Stomach (tissue), 9 donors: ENCODE measurements around the gene OR9A2. TPM values are rescaled to one million over a fixed set of nuclear protein-coding genes. Genes with fewer than 3 reads are reported as not detected.

Source experiments
- DNase-seq, 2 donors: peaks; one replicate each; pipeline versions ENCODE4 v3.0.0 to v3.0.0-alpha.2; 2013 to 2019
- H3K27ac ChIP-seq, 5 donors: fragments of 200-600 bp in 4 of 5; sonication (generic) in 4 of 5; one replicate each; pipeline ENCODE4 v1.5.1; 2013 to 2019; ENCODE audit warnings: mild to moderate bottlenecking in 1 of 5, moderate library complexity in 1 of 5
- H3K27me3 ChIP-seq, 3 donors: fragments of 200-600 bp; sonication (generic); one replicate each; pipeline ENCODE4 v1.5.1; 2017 to 2019; ENCODE audit warnings: mixed run types in 1 of 3
- H3K36me3 ChIP-seq, 4 donors: fragments of 200-600 bp; sonication (generic); 1 replicate in 3 of 4; 2 replicates in 1 of 4; pipeline ENCODE4 v1.5.1; 2016 to 2019
- H3K4me1 ChIP-seq, 4 donors: fragments of 200-600 bp; sonication (generic); one replicate each; pipeline ENCODE4 v1.5.1; 2016 to 2019
- H3K4me3 ChIP-seq, 4 donors: fragments of 200-600 bp; sonication (generic) in 3 of 4; one replicate each; pipeline ENCODE4 v1.5.1; 2016 to 2019; ENCODE audit warnings: mild to moderate bottlenecking in 1 of 4
- H3K9me3 ChIP-seq, 4 donors: fragments of 200-600 bp; sonication (generic); one replicate each; pipeline ENCODE4 v1.5.1; 2016 to 2019
- CTCF ChIP-seq, 7 experiments: fragments of 450-650 bp in 4 of 7; fragments of 200-600 bp in 3 of 7; sonication (generic) in 3 of 7; IDR thresholded peaks; one replicate each; pipeline ENCODE4 v1.5.1; 2016 to 2019; ENCODE audit warnings: antibody characterized with exemption in 7 of 7, control low read depth in 2 of 7, mild to moderate bottlenecking in 1 of 7
- EP300 ChIP-seq: sonication (generic); formaldehyde crosslinking; IDR thresholded peaks from one replicate; pipeline ENCODE4 v1.6.1; 2017; ENCODE audit warnings: antibody characterized with exemption
- POLR2A ChIP-seq, 4 donors: fragments of 450-650 bp; IDR thresholded peaks; one replicate each; pipeline ENCODE4 v1.6.1; 2016; ENCODE audit warnings: antibody characterized with exemption in 4 of 4, control low read depth in 2 of 4, mild to moderate bottlenecking in 1 of 4, moderate library complexity in 1 of 4
- POLR2AphosphoS5 ChIP-seq, 3 donors: sonication (generic); formaldehyde crosslinking; IDR thresholded peaks; one replicate each; pipeline ENCODE4 v1.6.1; 2016; ENCODE audit warnings: antibody characterized with exemption in 3 of 3
- WGBS, 5 donors: extraction: QIAGEN DNeasy Blood & Tissue Kit in 3 of 5; methylation state at CpG; one replicate each; pipeline versions ENCODE4 v1.1.5 to v1.1.7; 2013 to 2018; 5-methylcytosine and 5-hydroxymethylcytosine counted together
- intact Hi-C: fragments of 100-400 bp; cut with DNase I; formaldehyde crosslinking; loops from one replicate; pipeline ENCODE4 v1.15.1; 2023; ENCODE audit warnings: low total_unique reads
- polyA plus RNA-seq, 3 donors: library from polyadenylated mRNA; stranded (reverse); fragments of 200-250 nt; gene quantifications; one replicate each; pipeline ENCODE4 v1.2.3, GENCODE V29; 2013
- total RNA-seq, 5 donors: library from RNA; depleted of rRNA; stranded (reverse); fragments of >200 nt; gene quantifications; one replicate each; pipeline versions ENCODE4 v1.1.0 to v1.2.3, GENCODE V29; 2014 to 2016
- donor health status: healthy with polysubstance abuse.
- donor health status: Bipolar disorder and iron deficiency.
- donor health status: healthy.

OR9A2 gene
- total and polyA plus RNA-seq, 8 donors = not detected

DNA sequence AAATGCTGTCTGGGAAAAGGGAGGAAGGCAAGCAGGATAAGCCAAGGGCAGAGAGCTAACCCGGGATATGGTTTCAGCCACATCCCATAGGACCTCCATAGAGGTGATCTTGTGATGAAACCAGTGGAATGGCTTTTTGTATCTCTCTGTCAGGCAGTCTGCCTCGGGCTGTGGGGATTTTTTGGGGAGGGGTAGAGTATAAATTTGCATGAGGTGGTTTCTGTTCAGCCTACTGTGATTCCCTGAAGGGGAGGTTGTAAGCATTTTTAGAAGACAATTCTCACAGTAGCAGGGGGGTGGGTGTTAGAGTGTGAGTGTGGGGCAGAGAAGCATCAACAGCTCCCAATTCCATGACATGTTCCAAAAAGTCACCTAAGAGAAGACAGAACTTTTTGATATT lies 11.8 kb downstream of the OR9A2 start:
- Histone ChIP-seq H3K27me3 (no peaks in the 10 kb centered on the region), H3K9me3 (no peaks in the 10 kb centered on the region), H3K36me3 (no peaks in the 10 kb centered on the region), H3K4me1 (peaks cover 0 to 12% (median 0%) of the 10 kb centered on the region in 4 donors), H3K4me3 (no peak overlapping the region), H3K27ac (no peak overlapping the region)
- 56 to 74% (median 62%) methylated on average over 2 of the region's 2 CpGs for WGBS, 5 donors
- intact Hi-C loops = no loop called here
- DNase-seq = no peak
- TF ChIP-seq EP300 (no peak), POLR2A (IDR thresholded peaks at IDR 0.05) (no peak), CTCF (IDR thresholded peaks at IDR 0.05) (no peak), POLR2AphosphoS5 (IDR thresholded peaks at IDR 0.05) (no peak)

DNA sequence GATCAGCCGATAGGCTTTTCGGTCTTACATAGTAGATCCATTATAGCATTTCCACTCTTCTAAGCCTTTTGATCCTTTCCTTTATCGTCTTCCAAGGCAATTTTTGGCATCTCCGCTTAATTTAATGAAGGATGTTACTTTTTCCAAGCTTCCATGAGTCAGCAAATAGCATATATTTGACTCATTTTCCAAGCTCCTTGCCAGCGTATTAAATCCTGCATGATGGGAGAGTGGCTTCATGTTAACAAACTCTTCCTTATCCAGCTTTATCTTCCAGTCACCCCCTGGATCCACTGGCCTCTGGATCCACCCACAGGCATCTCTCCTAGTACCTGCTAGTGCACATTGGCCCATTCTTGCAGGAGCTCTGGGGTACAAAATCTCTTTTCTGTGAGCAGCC lies 13.0 kb downstream of the OR9A2 start:
- intact Hi-C loops = loop anchor here (5.0 kb wide), 1 partner anchor 193 kb away; no protein-coding TSS in a partner anchor
- 60 to 78% (median 64%) methylated on average over 5 of the region's 5 CpGs for WGBS, 5 donors
- no peak for TF ChIP-seq EP300
- Histone ChIP-seq H3K36me3 (no peaks in the 10 kb centered on the region), H3K4me3 (no peak overlapping the region), H3K27ac (peak overlapping the region in 2 of 5 donors; percentile 1 to 32), H3K9me3 (no peaks in the 10 kb centered on the region), H3K4me1 (peaks cover 0 to 12% (median 0%) of the 10 kb centered on the region in 4 donors), H3K27me3 (no peaks in the 10 kb centered on the region)
- peak in 1 of 2 donors; percentile 72 for DNase-seq

GRCh38 chr7:143013473-143013872 lies 13.5 kb downstream of the OR9A2 start:
- intact Hi-C loops = loop anchor here (5.0 kb wide), 1 partner anchor 194 kb away; no protein-coding TSS in a partner anchor
- no peak for DNase-seq
- no peak overlapping the region for H3K4me3 ChIP-seq
- H3K9me3 ChIP-seq = no peaks in the 10 kb centered on the region
- TF ChIP-seq POLR2AphosphoS5 (IDR thresholded peaks at IDR 0.05) = no peak
- no peak for TF ChIP-seq EP300
- no peak for TF ChIP-seq POLR2A (IDR thresholded peaks at IDR 0.05)
- no peak for TF ChIP-seq CTCF (IDR thresholded peaks at IDR 0.05)
- no peaks in the 10 kb centered on the region for H3K36me3 ChIP-seq
- peak overlapping the region in 2 of 5 donors; percentile 1 to 32 for H3K27ac ChIP-seq
- H3K27me3 ChIP-seq = no peaks in the 10 kb centered on the region
- 68 to 80% (median 71%) methylated on average over 1 of the region's 1 CpG for WGBS, 5 donors
- peaks cover 0 to 12% (median 0%) of the 10 kb centered on the region in 4 donors for H3K4me1 ChIP-seq

DNA sequence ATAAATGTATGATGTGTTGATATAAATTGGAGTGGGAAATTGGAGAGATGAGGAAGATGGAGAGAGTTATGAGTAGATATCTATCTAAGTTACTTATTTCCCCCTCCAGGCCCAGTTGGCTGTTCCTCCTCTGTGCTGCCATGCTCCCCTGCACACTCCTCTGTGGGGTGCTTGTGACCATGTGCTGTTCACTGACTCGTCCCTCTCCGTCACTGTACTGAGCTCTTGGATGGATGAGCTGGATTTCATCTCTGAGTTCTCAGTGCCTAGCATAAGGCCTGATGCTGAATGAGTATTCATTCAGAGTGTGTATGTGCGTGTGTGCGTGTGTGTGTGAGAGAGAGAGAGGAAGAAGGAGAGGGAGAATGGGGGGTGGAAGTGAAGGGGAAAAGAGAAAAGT lies 14.5 kb downstream of the OR9A2 start:
- H3K4me1 ChIP-seq = peaks cover 0 to 12% (median 2%) of the 10 kb centered on the region in 4 donors
- no peak overlapping the region for H3K4me3 ChIP-seq
- H3K9me3 ChIP-seq = no peaks in the 10 kb centered on the region
- DNase-seq = no peak
- peaks cover 0 to 4% (median 0%) of the 10 kb centered on the region in 3 donors for H3K27me3 ChIP-seq
- H3K36me3 ChIP-seq = no peaks in the 10 kb centered on the region
- 87 to 91% (median 88%) methylated on average over 4 of the region's 4 CpGs for WGBS, 5 donors
- TF ChIP-seq POLR2AphosphoS5 (IDR thresholded peaks at IDR 0.05) (no peak), EP300 (no peak), CTCF (IDR thresholded peaks at IDR 0.05) (no peak), POLR2A (IDR thresholded peaks at IDR 0.05) (no peak)
- intact Hi-C loops = loop anchor here (5.0 kb wide), 1 partner anchor 195 kb away; no protein-coding TSS in a partner anchor
- H3K27ac ChIP-seq = no peak overlapping the region

GRCh38 chr7:143012001-143012400 lies 14.9 kb downstream of the OR9A2 start:
- no peak for DNase-seq
- intact Hi-C loops = loop anchor here (5.0 kb wide), 1 partner anchor 195 kb away; no protein-coding TSS in a partner anchor
- Histone ChIP-seq H3K27ac (no peak overlapping the region), H3K27me3 (peaks cover 0 to 5% (median 0%) of the 10 kb centered on the region in 3 donors), H3K36me3 (no peaks in the 10 kb centered on the region), H3K4me1 (peaks cover 0 to 12% (median 2%) of the 10 kb centered on the region in 4 donors), H3K4me3 (no peak overlapping the region), H3K9me3 (no peaks in the 10 kb centered on the region)
- TF ChIP-seq CTCF (IDR thresholded peaks at IDR 0.05) (no peak), EP300 (no peak), POLR2AphosphoS5 (IDR thresholded peaks at IDR 0.05) (no peak), POLR2A (IDR thresholded peaks at IDR 0.05) (no peak)
- 79 to 89% (median 81%) methylated on average over 7 of the region's 7 CpGs for WGBS, 5 donors
